ENCODE data around the gene SELENOV.

The SELENOV gene

DNA sequence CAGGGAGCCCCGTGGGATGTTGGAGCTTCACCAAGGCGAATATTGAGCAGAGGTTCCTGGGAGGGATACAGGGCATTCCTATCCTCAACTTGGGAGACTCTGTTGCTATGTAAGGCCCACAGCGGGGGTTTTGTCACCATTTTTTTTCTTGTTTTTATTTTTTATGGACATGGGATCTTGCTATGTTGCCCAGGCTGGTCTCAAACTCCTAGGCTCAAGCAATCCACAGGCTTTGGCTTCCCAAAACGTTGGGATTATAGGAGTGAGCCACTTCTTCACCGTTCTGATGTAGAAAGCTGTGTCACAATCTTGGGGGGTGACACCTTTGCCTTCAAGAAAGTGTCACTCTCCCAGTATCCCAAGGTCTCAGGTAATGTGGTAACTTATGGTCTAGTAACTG is 13.6 kb upstream of the SELENOV start:
- no peak for DNase-seq (ENCODE audit: low spot score)
- TF ChIP-seq, protein P1, sequence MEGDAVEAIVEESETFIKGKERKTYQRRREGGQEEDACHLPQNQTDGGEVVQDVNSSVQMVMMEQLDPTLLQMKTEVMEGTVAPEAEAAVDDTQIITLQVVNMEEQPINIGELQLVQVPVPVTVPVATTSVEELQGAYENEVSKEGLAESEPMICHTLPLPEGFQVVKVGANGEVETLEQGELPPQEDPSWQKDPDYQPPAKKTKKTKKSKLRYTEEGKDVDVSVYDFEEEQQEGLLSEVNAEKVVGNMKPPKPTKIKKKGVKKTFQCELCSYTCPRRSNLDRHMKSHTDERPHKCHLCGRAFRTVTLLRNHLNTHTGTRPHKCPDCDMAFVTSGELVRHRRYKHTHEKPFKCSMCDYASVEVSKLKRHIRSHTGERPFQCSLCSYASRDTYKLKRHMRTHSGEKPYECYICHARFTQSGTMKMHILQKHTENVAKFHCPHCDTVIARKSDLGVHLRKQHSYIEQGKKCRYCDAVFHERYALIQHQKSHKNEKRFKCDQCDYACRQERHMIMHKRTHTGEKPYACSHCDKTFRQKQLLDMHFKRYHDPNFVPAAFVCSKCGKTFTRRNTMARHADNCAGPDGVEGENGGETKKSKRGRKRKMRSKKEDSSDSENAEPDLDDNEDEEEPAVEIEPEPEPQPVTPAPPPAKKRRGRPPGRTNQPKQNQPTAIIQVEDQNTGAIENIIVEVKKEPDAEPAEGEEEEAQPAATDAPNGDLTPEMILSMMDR (IDR thresholded peaks at IDR 0.05; ENCODE audit: extremely low read depth, missing control alignments): no peak

DNA sequence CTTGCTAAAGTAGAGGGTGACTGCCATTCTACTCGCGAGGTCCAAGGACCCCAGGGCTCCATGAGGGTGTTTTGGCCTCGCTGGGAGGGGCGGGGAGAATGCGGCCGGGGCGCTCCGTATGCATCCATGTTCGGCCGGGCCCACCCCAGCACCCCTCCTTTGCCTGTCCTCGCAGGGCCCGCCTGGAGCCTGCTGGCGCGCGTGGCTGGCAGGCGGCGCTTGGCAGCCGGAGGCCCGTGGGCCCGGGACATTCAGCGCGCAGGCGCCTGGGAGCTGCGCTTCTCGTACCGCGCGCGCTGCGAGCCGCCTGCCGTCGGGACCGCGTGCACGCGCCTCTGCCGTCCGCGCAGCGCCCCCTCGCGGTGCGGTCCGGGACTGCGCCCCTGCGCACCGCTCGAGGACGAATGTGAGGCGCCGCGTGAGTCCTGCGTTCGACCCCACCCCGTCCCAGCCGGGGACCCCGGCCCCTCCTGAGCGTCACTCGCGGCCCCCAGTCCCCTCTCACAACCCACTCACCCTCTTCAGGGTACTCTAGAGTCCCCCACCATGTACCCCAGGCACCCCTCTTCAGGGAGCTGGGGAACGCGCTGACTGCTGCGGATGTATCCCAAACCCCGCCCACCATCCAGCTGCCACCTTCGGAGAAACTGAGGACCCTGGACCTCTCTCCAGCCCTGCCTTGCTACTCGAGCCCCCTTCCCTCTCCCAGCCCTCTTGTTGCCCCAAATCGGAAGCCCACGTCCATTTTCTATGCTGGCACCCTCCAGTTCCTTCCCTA is 12.1 kb upstream of the SELENOV start:
- peak; percentile 94 for DNase-seq (ENCODE audit: low spot score)
- TF ChIP-seq, protein P1 (IDR thresholded peaks at IDR 0.05; ENCODE audit: extremely low read depth, missing control alignments): peak; percentile 93

DNA sequence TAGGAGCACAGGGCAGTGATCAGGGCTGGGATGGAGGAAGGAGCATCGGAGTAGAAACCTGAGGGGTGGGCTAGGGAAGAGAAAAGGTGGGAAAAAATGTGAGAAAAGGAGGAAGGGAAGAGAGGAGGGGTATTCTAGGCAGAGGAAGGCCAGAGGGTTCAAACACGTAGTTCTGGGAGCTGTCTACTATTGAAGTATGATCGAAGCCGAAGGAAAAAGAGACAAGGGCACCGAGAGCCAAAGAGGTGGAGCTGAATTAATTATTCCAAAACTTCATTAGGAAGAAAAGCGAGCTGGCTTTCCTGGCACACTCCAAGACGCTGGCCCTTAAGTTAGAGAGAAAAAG is 8.4 kb upstream of the SELENOV start:
- no peak for DNase-seq (ENCODE audit: low spot score)
- TF ChIP-seq, protein P1 (IDR thresholded peaks at IDR 0.05; ENCODE audit: extremely low read depth, missing control alignments): no peak

DNA sequence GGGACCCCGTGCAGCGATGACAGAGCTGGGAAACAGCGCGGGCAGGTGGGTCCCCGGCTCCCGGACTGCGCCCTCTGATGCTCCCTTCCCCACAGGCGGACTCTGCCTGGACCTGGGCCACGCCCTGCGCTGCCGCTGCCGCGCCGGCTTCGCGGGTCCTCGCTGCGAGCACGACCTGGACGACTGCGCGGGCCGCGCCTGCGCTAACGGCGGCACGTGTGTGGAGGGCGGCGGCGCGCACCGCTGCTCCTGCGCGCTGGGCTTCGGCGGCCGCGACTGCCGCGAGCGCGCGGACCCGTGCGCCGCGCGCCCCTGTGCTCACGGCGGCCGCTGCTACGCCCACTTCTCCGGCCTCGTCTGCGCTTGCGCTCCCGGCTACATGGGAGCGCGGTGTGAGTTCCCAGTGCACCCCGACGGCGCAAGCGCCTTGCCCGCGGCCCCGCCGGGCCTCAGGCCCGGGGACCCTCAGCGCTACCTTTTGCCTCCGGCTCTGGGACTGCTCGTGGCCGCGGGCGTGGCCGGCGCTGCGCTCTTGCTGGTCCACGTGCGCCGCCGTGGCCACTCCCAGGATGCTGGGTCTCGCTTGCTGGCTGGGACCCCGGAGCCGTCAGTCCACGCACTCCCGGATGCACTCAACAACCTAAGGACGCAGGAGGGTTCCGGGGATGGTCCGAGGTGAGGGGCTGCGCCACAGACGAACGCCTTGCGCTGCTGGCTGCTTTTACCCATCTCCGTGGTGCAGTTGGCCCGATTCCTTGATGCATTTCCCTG is 7.8 kb upstream of the SELENOV start:
- peak; percentile 92 for DNase-seq (ENCODE audit: low spot score)
- TF ChIP-seq, protein P1 (IDR thresholded peaks at IDR 0.05; ENCODE audit: extremely low read depth, missing control alignments): no peak

DNA sequence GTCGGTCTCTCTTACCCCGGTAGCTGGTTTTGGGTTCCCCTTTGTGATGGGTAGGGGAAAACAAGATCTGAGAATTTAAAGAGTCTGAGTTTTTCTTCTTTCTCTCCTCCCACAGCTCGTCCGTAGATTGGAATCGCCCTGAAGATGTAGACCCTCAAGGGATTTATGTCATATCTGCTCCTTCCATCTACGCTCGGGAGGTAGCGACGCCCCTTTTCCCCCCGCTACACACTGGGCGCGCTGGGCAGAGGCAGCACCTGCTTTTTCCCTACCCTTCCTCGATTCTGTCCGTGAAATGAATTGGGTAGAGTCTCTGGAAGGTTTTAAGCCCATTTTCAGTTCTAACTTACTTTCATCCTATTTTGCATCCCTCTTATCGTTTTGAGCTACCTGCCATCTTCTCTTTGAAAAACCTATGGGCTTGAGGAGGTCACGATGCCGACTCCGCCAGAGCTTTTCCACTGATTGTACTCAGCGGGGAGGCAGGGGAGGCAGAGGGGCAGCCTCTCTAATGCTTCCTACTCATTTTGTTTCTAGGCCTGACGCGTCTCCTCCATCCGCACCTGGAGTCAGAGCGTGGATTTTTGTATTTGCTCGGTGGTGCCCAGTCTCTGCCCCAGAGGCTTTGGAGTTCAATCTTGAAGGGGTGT is 7.1 kb upstream of the SELENOV start:
- TF ChIP-seq, protein P1 (IDR thresholded peaks at IDR 0.05; ENCODE audit: extremely low read depth, missing control alignments): no peak
- DNase-seq (ENCODE audit: low spot score): no peak

DNA sequence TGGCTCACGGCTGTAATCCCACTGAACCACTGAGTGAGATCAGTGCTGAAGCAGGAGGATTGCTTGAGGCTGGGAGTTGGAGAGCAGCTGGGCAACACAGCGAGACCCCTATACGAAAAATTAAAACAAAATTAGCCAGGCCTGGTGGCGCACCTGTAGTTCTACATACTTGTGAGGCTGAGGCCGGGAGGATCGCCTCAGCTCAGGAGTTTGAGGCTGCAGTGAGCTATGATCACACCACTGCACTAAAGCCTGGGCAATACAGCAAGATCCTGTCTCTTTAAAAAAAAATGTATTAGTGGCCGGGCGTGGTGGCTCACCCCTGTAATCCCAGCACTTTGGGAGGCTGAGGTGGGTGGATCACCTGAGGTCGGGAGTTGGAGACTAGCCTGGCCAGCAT is 6.3 kb upstream of the SELENOV start:
- TF ChIP-seq, protein P1 (IDR thresholded peaks at IDR 0.05; ENCODE audit: extremely low read depth, missing control alignments): no peak
- DNase-seq (ENCODE audit: low spot score): no peak

DNA sequence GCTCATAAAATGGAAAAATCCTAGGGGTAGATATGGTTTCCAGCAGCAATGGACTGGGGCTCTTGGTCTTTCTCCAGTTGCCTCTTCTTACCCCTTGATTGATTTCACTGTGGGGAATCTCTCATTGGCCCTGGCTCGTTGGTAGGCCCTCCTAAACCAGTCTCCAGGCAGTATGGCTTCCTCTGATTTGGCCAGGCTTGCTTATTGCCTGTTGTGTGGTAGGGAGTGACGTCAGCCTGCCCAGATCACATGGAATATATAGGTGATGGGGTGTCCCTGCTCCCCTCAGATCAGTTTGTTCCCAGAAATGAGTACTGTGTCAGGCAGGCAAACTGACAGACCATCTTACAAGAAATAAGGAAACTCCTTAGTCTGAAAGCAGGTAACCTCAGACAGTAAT is 5.7 kb upstream of the SELENOV start:
- TF ChIP-seq, protein P1 (IDR thresholded peaks at IDR 0.05; ENCODE audit: extremely low read depth, missing control alignments): no peak
- DNase-seq (ENCODE audit: low spot score): no peak
